Endothelial cell (in vitro differentiated cells): ENCODE measurements around the gene SNX32. TPM values are rescaled to one million over a fixed set of nuclear protein-coding genes. Genes with fewer than 3 reads are reported as not detected.
A peak's percentile ranks its signal among the peaks of the same experiment; 100 is the strongest.

Experiments
- DNase-seq: peaks from one replicate; pipeline ENCODE4 v3.0.0; 2021; ENCODE audit warnings: low spot score
- H3K27ac Mint-ChIP-seq: one replicate; pipeline ENCODE4 v1.8.0; 2021; ENCODE audit warnings: mixed read lengths, inconsistent platforms; ENCODE audit not compliant: unreplicated experiment
- H3K27me3 Mint-ChIP-seq: one replicate; pipeline ENCODE4 v1.8.0; 2021; ENCODE audit warnings: mild to moderate bottlenecking, moderate library complexity, mixed read lengths, inconsistent platforms; ENCODE audit not compliant: unreplicated experiment
- H3K36me3 Mint-ChIP-seq: one replicate; pipeline ENCODE4 v1.8.0; 2021; ENCODE audit warnings: mild to moderate bottlenecking, low read depth, mixed read lengths, inconsistent platforms; ENCODE audit not compliant: unreplicated experiment
- H3K4me1 Mint-ChIP-seq: one replicate; pipeline ENCODE4 v1.8.0; 2021; ENCODE audit warnings: mild to moderate bottlenecking, mixed read lengths, inconsistent platforms; ENCODE audit not compliant: unreplicated experiment
- H3K4me3 Mint-ChIP-seq: one replicate; pipeline ENCODE4 v1.8.0; 2021; ENCODE audit warnings: mild to moderate bottlenecking, mixed read lengths, inconsistent platforms; ENCODE audit not compliant: unreplicated experiment
- H3K9me3 Mint-ChIP-seq: one replicate; pipeline ENCODE4 v1.8.0; 2021; ENCODE audit warnings: mixed read lengths, inconsistent platforms; ENCODE audit not compliant: unreplicated experiment
- total RNA-seq: library from RNA; stranded (reverse); fragmentation: NEBNext Ultra II Directional; extraction: Animal tissue kit (Norgen Biotek cat#: 25700); gene quantifications from one replicate; pipeline ENCODE4 v1.2.1, GENCODE V29; 2021; ENCODE audit not compliant: unreplicated experiment
- TF ChIP-seq, protein P1 (sequence below): fragments of 200-600 bp; sonication (generic); IDR thresholded peaks from one replicate; pipeline ENCODE4 v1.5.0; 2021; ENCODE audit warnings: antibody characterized with exemption; ENCODE audit not compliant: unreplicated experiment

SNX32 gene
- total RNA-seq, 1 donor from 2014 or later, result 1.2 TPM

DNA sequence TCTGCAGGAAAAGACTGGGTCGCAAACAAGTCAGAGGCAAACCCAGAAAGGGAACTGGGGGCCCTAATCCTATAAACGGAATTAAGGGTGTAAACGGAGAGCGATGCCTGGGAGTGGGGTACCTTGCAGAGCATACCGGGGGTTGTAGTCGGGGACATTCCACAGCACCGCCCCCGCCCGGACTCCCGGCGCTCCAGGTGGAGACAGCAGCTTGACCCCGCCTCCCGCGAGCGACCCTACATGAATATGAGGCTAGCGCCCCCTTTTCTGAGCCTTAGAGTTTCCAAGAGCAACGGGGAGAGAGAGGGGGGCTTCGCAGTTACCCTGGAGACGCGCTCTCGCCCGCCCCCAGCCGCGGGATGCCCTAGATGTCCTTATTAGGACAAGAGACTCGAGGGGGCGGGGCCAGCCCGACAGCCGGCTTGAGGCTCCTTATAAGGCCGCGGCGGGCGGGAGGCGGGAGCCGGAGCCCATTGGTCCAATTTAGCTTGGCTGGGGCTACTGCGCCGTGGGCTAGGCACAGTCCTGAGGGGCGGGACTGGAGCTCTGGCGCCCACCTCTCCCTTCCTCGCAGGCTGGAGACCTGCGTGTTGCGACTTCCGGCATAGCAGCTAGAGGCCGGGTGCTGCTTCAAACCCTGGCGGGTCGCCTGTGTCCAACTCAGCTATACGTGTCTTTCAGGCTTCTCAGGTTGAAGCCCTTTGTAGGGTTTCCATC, 25.5 kb downstream of the SNX32 start:
- TF ChIP-seq, protein P1, sequence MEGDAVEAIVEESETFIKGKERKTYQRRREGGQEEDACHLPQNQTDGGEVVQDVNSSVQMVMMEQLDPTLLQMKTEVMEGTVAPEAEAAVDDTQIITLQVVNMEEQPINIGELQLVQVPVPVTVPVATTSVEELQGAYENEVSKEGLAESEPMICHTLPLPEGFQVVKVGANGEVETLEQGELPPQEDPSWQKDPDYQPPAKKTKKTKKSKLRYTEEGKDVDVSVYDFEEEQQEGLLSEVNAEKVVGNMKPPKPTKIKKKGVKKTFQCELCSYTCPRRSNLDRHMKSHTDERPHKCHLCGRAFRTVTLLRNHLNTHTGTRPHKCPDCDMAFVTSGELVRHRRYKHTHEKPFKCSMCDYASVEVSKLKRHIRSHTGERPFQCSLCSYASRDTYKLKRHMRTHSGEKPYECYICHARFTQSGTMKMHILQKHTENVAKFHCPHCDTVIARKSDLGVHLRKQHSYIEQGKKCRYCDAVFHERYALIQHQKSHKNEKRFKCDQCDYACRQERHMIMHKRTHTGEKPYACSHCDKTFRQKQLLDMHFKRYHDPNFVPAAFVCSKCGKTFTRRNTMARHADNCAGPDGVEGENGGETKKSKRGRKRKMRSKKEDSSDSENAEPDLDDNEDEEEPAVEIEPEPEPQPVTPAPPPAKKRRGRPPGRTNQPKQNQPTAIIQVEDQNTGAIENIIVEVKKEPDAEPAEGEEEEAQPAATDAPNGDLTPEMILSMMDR, result peak; percentile 32
- Mint-ChIP-seq H3K4me3 (peak overlapping the region; percentile 96), H3K27ac (peak overlapping the region; percentile 99), H3K27me3 (peaks cover 36% of the 10 kb centered on the region), H3K36me3 (peaks cover 42% of the 10 kb centered on the region), H3K9me3 (no peaks in the 10 kb centered on the region), H3K4me1 (peaks cover 47% of the 10 kb centered on the region)
- DNase-seq, result peak; percentile 98

DNA sequence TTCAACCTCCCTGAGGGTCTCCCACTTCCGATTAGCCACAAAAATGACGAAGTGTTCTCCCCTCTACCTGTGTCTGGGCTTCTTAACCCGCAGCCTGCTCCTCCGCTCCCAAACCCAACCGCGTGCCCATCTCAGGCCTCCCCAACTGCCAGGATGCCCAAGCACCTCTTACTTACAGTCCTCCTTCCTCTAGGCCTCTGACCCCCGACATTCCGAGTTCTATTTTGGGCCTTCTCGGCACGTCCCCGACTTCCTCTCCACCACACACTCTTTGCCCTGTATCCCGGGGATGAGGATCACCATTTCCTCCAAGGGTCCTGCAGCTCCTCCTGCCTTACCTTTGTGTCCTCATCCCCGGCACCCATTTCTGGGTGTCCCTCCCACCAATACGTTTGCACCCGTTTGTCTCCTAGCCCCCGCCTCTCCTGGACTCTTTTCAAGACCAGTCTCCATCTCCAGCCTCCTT, 26.1 kb downstream of the SNX32 start:
- peak overlapping the region; percentile 99 for H3K27ac Mint-ChIP-seq
- peak; percentile 45 for DNase-seq
- peaks cover 36% of the 10 kb centered on the region for H3K36me3 Mint-ChIP-seq
- H3K27me3 Mint-ChIP-seq, result peaks cover 34% of the 10 kb centered on the region
- TF ChIP-seq, protein P1, result no peak
- H3K4me3 Mint-ChIP-seq, result peak overlapping the region; percentile 96
- peaks cover 42% of the 10 kb centered on the region for H3K4me1 Mint-ChIP-seq
- H3K9me3 Mint-ChIP-seq, result no peaks in the 10 kb centered on the region

DNA sequence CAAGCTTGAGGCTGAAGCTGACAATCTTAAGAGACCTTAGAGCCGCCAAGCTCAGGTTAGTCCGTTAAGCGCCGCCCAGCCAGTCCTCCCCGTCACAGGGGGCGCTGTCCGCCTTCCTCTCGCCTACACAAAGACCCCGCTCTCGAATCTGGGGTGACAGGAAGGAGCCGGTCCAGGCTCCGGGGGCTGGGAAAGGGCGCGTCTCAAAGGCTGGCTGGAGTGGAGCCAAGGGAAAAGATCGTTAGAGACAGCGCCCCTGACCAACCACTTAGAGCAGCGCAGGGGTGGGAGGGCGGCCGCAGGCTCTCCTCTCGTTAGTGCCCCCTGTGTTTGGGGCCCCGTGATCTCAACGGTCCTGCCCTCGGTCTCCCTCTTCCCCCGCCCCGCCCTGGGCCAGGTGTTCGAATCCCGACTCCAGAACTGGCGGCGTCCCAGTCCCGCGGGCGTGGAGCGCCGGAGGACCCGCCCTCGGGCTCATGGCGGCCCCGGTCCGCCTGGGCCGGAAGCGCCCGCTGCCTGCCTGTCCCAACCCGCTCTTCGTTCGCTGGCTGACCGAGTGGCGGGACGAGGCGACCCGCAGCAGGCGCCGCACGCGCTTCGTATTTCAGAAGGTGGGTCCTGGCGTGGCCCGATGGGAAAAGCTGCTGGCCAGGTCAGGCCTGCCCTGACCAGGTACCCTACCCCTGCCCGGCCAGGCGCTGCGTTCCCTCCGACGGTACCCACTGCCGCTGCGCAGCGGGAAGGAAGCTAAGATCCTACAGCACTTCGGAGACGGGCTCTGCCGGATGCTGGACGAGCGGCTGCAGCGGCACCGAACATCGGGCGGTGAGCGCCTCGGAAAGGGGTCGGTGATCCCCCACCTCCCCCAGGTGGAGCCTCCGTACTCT, 26.8 kb downstream of the SNX32 start, which contains the start of gene MUS81:
TSS of gene MUS81 (plus strand) at position 156 of the 887 bp plus-strand sequence. CDS start at position 477, 321 bp downstream.
- Mint-ChIP-seq H3K9me3 (no peaks in the 10 kb centered on the region), H3K27me3 (peaks cover 31% of the 10 kb centered on the region), H3K4me3 (peak within 1 kb of the TSS; percentile 96), H3K27ac (peak within 1 kb of the TSS; percentile 99), H3K4me1 (peaks cover 40% of the 10 kb centered on the region), H3K36me3 (peaks cover 36% of the 10 kb centered on the region)
- peak; percentile 97 for DNase-seq
- TF ChIP-seq, protein P1, result peak; percentile 85

- no peak for DNase-seq
- Mint-ChIP-seq H3K4me3 (peak overlapping the region; percentile 96), H3K9me3 (no peaks in the 10 kb centered on the region), H3K4me1 (peaks cover 34% of the 10 kb centered on the region), H3K36me3 (peaks cover 30% of the 10 kb centered on the region), H3K27me3 (peaks cover 28% of the 10 kb centered on the region), H3K27ac (peak overlapping the region; percentile 94)
- TF ChIP-seq, protein P1, result no peak
These were observed 27.4 kb downstream of the SNX32 start for GRCh38 chr11:65861165-65861505.
